HL-60 (cell line): ENCODE results near the gene IFIT5.

ENCODE experiments used
- CTCF ChIP-seq: IDR thresholded peaks from one replicate; pipeline ENCODE4 v1.5.1; 2011; ENCODE audit warnings: low read length, control low read depth, inconsistent platforms; ENCODE audit not compliant: insufficient read depth
- GABPA ChIP-seq: IDR thresholded peaks from 2 replicates; pipeline ENCODE4 v1.6.1; 2012; ENCODE audit warnings: low read depth
- POLR2AphosphoS5 ChIP-seq: IDR thresholded peaks from 2 replicates; pipeline ENCODE4 v1.6.1; 2012; ENCODE audit warnings: low read depth
- REST ChIP-seq: IDR thresholded peaks from 2 replicates; pipeline ENCODE4 v1.6.1; 2012; ENCODE audit warnings: low read depth; ENCODE audit not compliant: insufficient replicate concordance
- SPI1 ChIP-seq: IDR thresholded peaks from 2 replicates; pipeline ENCODE4 v1.6.1; 2012; ENCODE audit warnings: low read depth, mild to moderate bottlenecking, borderline replicate concordance

- TF ChIP-seq CTCF, result no peak
- TF ChIP-seq POLR2AphosphoS5, result no peak
- TF ChIP-seq REST, result no peak
- no peak for TF ChIP-seq SPI1
- no peak for TF ChIP-seq GABPA
These were observed 11.3 kb upstream of the IFIT5 start for GRCh38 chr10:89403043-89403442.
